Hepatocyte (in vitro differentiated cells): ENCODE measurements around the gene JPH2. TPM values are rescaled to one million over a fixed set of nuclear protein-coding genes. Genes with fewer than 3 reads are reported as not detected.

ENCODE experiments used
- DNase-seq: peaks from one replicate; pipeline ENCODE4 v3.0.0-alpha.2; 2016; ENCODE audit warnings: low spot score
- H2AFZ ChIP-seq: fragments of 200-600 bp; sonication (generic); 2 replicates; pipeline ENCODE4 v1.6.0; 2016; ENCODE audit warnings: antibody characterized with exemption, mild to moderate bottlenecking
- H3K27ac ChIP-seq: fragments of 200-600 bp; sonication (generic); 2 replicates; pipeline ENCODE4 v1.5.1; 2016; ENCODE audit warnings: mild to moderate bottlenecking
- H3K27me3 ChIP-seq: fragments of 200-600 bp; sonication (generic); 2 replicates; pipeline ENCODE4 v1.6.1; 2016
- H3K36me3 ChIP-seq: fragments of 200-600 bp; sonication (generic); replicated peaks from 2 replicates; pipeline ENCODE4 v1.5.1; 2016; ENCODE audit warnings: low read depth; ENCODE audit not compliant: insufficient read depth
- H3K4me1 ChIP-seq: fragments of 200-600 bp; sonication (generic); 2 replicates; pipeline ENCODE4 v1.5.1; 2016; ENCODE audit warnings: mild to moderate bottlenecking, moderate library complexity; ENCODE audit not compliant: insufficient read depth
- H3K4me2 ChIP-seq: fragments of 200-600 bp; sonication (generic); 2 replicates; pipeline ENCODE4 v1.6.0; 2016
- H3K4me3 ChIP-seq: fragments of 200-600 bp; sonication (generic); 2 replicates; pipeline ENCODE4 v1.5.1; 2016; ENCODE audit warnings: mild to moderate bottlenecking
- H3K79me2 ChIP-seq: fragments of 200-600 bp; sonication (generic); 2 replicates; pipeline ENCODE4 v1.6.0; 2017; ENCODE audit warnings: mild to moderate bottlenecking
- H3K9me2 ChIP-seq: fragments of 200-600 bp; sonication (generic); replicated peaks from 2 replicates; pipeline ENCODE4 v1.6.0; 2017; ENCODE audit warnings: mild to moderate bottlenecking; ENCODE audit not compliant: insufficient read depth
- H3K9me3 ChIP-seq: fragments of 200-600 bp; sonication (generic); 2 replicates; pipeline ENCODE4 v1.5.1; 2016; ENCODE audit warnings: low read depth, mild to moderate bottlenecking
- H4K20me1 ChIP-seq: fragments of 200-600 bp; sonication (generic); 2 replicates; pipeline ENCODE4 v1.6.0; 2016; ENCODE audit warnings: mild to moderate bottlenecking; ENCODE audit not compliant: insufficient read depth, poor library complexity, severe bottlenecking
- EZH2 ChIP-seq: fragments of 200-600 bp; sonication (generic); IDR thresholded peaks from 2 replicates; pipeline ENCODE4 v1.6.1; 2016; ENCODE audit warnings: antibody characterized with exemption, mild to moderate bottlenecking, borderline replicate concordance
- EZH2phosphoT487 ChIP-seq: fragments of 200-600 bp; sonication (generic); IDR thresholded peaks from one replicate; pipeline ENCODE4 v1.6.1; 2018; ENCODE audit warnings: antibody characterized with exemption, mild to moderate bottlenecking, low read depth, moderate library complexity; ENCODE audit not compliant: unreplicated experiment, severe bottlenecking
- WGBS: methylation state at CpG from one replicate; pipeline ENCODE4 v1.1.6; 2016; ENCODE audit warnings: low lambda C conversion rate; ENCODE audit errors: missing lambda C conversion rate; 5-methylcytosine and 5-hydroxymethylcytosine counted together
- polyA plus RNA-seq: library from polyadenylated mRNA; unstranded; fragments of >200 nt; fragmentation: Nextera tagmentation; extraction: Ambion mirVana; gene quantifications from 2 replicates; pipeline ENCODE4 v1.2.1, GENCODE V29; 2016
- total RNA-seq: library from RNA; depleted of rRNA; stranded (reverse); fragments of >200 nt; gene quantifications from 2 replicates; pipeline ENCODE4 v1.2.3, GENCODE V29; 2014
- TF ChIP-seq, protein P1 (sequence below): fragments of 200-600 bp; sonication (generic); IDR thresholded peaks from 2 replicates; pipeline ENCODE4 v1.5.1; 2016; ENCODE audit warnings: antibody characterized with exemption, mild to moderate bottlenecking; ENCODE audit not compliant: poor library complexity

Gene JPH2
- total and polyA plus RNA-seq, 2 experiments from 2014 or later = 6.6 to 8.3 TPM

- DNase-seq = peak; percentile 32
- H3K4me1 ChIP-seq = peaks cover 18% of the 10 kb centered on the region
- H3K27me3 ChIP-seq = no peaks in the 10 kb centered on the region
- H2AFZ ChIP-seq = peak overlapping the region; percentile 22
- no peaks in the 10 kb centered on the region for H3K79me2 ChIP-seq
- no peaks in the 10 kb centered on the region for H3K36me3 ChIP-seq
- H3K9me3 ChIP-seq = no peaks in the 10 kb centered on the region
- H3K4me2 ChIP-seq = peak overlapping the region; percentile 47
- TF ChIP-seq, protein P1, sequence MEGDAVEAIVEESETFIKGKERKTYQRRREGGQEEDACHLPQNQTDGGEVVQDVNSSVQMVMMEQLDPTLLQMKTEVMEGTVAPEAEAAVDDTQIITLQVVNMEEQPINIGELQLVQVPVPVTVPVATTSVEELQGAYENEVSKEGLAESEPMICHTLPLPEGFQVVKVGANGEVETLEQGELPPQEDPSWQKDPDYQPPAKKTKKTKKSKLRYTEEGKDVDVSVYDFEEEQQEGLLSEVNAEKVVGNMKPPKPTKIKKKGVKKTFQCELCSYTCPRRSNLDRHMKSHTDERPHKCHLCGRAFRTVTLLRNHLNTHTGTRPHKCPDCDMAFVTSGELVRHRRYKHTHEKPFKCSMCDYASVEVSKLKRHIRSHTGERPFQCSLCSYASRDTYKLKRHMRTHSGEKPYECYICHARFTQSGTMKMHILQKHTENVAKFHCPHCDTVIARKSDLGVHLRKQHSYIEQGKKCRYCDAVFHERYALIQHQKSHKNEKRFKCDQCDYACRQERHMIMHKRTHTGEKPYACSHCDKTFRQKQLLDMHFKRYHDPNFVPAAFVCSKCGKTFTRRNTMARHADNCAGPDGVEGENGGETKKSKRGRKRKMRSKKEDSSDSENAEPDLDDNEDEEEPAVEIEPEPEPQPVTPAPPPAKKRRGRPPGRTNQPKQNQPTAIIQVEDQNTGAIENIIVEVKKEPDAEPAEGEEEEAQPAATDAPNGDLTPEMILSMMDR = no peak
- TF ChIP-seq EZH2 = no peak
- no peak for TF ChIP-seq EZH2phosphoT487
- H4K20me1 ChIP-seq = no peaks in the 10 kb centered on the region
- no peaks in the 10 kb centered on the region for H3K9me2 ChIP-seq
- 61% methylated on average over 14 of the region's 14 CpGs for WGBS
- H3K27ac ChIP-seq = peak overlapping the region; percentile 38
- no peak overlapping the region for H3K4me3 ChIP-seq
These were observed 10.0 kb downstream of the JPH2 start for GRCh38 chr20:44176833-44177534.

DNA sequence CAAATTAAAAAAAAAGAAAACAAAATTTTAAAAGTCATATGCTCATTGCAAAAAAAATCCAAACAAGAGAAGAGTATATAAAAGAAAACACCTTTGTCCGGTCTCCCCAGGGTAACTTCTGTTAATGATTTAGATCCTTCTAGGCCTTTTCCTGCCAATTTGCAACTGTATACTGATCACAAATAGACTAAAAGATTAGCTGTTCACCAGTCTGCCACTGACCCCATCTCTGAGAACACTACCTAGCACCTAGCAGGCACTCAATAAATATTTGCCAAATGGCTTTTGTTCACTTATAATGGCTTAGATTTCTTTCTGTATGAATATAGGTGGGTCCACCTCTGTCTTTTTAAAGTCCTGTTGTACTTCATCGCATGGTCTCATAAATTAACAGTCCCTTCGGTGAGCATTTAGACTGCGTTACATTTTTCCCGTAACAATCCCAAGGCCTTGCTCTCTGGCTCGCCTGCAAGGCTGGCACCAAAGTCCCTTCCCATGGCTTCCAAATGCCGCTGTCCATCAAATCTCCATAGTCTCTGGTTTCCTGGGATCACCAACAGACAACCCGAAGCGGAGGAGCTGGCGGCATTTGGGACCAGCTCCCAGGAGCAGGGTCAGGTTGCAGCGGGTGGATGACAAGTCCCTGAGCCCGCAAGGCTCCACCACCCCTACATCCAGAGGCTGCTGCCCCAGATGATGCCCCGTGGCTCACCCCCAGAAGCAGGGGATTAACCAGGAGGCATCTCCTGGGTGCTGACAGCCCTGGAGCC, 11.8 kb downstream of the JPH2 start:
- peaks cover 7% of the 10 kb centered on the region for H3K4me1 ChIP-seq
- no peaks in the 10 kb centered on the region for H4K20me1 ChIP-seq
- no peaks in the 10 kb centered on the region for H3K9me2 ChIP-seq
- H3K9me3 ChIP-seq = no peaks in the 10 kb centered on the region
- TF ChIP-seq EZH2 (no peak), EZH2phosphoT487 (no peak)
- TF ChIP-seq, protein P1 = no peak
- no peaks in the 10 kb centered on the region for H3K79me2 ChIP-seq
- WGBS = 93% methylated on average over 13 of the region's 13 CpGs
- H3K27me3 ChIP-seq = no peaks in the 10 kb centered on the region
- H2AFZ ChIP-seq = no peak overlapping the region
- H3K4me2 ChIP-seq = no peak overlapping the region
- no peak overlapping the region for H3K27ac ChIP-seq
- H3K36me3 ChIP-seq = no peaks in the 10 kb centered on the region
- DNase-seq = no peak
- H3K4me3 ChIP-seq = no peak overlapping the region

DNA sequence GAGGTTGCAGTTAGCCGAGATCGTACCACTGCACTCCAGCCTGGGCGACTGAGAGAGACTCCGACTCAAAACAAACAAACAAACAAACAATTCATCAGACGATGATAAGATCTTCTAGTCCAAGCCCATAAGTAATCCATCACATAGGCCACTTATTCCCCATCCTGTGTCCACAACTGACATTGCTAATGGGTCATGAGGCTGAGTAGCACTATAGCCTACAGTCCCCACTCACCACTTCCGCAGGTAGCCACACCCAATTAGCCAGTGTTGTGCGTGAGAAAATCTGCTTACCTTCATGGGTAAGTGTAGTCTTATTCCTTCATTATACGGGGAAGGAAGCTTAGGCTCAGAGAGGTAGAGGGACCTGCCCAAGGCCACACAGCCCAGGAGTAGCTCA, 13.1 kb downstream of the JPH2 start:
- H3K4me2 ChIP-seq = no peak overlapping the region
- H4K20me1 ChIP-seq = no peaks in the 10 kb centered on the region
- no peaks in the 10 kb centered on the region for H3K9me3 ChIP-seq
- 81% methylated on average over 8 of the region's 8 CpGs for WGBS
- H3K27ac ChIP-seq = no peak overlapping the region
- H3K4me1 ChIP-seq = peaks cover 7% of the 10 kb centered on the region
- H3K27me3 ChIP-seq = no peaks in the 10 kb centered on the region
- H3K36me3 ChIP-seq = no peaks in the 10 kb centered on the region
- H3K79me2 ChIP-seq = no peaks in the 10 kb centered on the region
- H2AFZ ChIP-seq = no peak overlapping the region
- no peaks in the 10 kb centered on the region for H3K9me2 ChIP-seq
- DNase-seq = no peak
- TF ChIP-seq EZH2 (no peak), EZH2phosphoT487 (no peak)
- TF ChIP-seq, protein P1 = no peak
- H3K4me3 ChIP-seq = no peak overlapping the region
